Neural progenitor cell (in vitro differentiated cells): ENCODE measurements around the gene EDC4.

Experiments
- CTCF ChIP-seq: fragments of 200-600 bp; sonication (generic); IDR thresholded peaks from 2 replicates; pipeline ENCODE4 v1.5.1; 2017; ENCODE audit warnings: antibody characterized with exemption, mild to moderate bottlenecking
- EZH2 ChIP-seq: fragments of 200-600 bp; sonication (generic); IDR thresholded peaks from 2 replicates; pipeline ENCODE4 v1.6.1; 2017; ENCODE audit warnings: antibody characterized with exemption, mild to moderate bottlenecking, moderate library complexity

DNA sequence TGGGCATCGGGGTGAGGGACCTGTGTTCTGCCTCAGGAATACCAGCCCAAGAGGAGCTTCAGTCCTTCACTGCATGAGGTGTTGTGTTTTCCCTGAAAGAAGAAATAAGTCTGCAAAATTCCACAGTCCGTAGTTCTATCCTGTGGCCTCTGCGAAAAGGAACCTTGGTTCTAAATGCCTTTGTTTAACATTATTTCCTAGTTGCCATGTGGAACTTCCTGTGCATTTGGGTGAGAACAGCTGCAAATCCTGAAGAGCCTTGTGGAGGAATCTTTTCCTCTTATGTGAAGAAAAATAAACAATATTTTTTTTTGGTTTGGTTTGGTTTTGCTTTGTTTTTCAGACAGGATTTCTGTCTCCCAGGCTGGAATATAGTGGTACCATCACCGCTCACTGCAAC is 30.0 kb downstream of the EDC4 start:
- no peak for TF ChIP-seq CTCF
- no peak for TF ChIP-seq EZH2
